Neural progenitor cell (in vitro differentiated cells): Measurements from ENCODE around the gene ZNF219. TPM values are rescaled to one million over a fixed set of nuclear protein-coding genes. Genes with fewer than 3 reads are reported as not detected.

Source experiments
- DNase-seq: peaks from one replicate; pipeline ENCODE4 v3.0.0-alpha.2; 2016; ENCODE audit warnings: low spot score
- H2AFZ ChIP-seq: fragments of 200-600 bp; sonication (generic); replicated peaks from 2 replicates; pipeline ENCODE4 v1.6.1; 2016; ENCODE audit warnings: antibody characterized with exemption
- H3F3A ChIP-seq: fragments of 200-600 bp; sonication (generic); 2 replicates; pipeline ENCODE4 v1.6.1; 2016; ENCODE audit warnings: antibody characterized with exemption, low read depth
- H3K27ac ChIP-seq: fragments of 200-600 bp; sonication (generic); 2 replicates; pipeline ENCODE4 v1.5.1; 2016; ENCODE audit warnings: mild to moderate bottlenecking
- H3K27me3 ChIP-seq: fragments of 200-600 bp; sonication (generic); 2 replicates; pipeline ENCODE4 v1.6.1; 2016; ENCODE audit warnings: mild to moderate bottlenecking, moderate library complexity
- H3K36me3 ChIP-seq: fragments of 200-600 bp; sonication (generic); 2 replicates; pipeline ENCODE4 v1.5.1; 2016
- H3K4me1 ChIP-seq: fragments of 200-600 bp; sonication (generic); 2 replicates; pipeline ENCODE4 v1.6.1; 2016; ENCODE audit warnings: mixed run types
- H3K4me2 ChIP-seq: fragments of 200-600 bp; sonication (generic); 2 replicates; pipeline ENCODE4 v1.6.1; 2016
- H3K4me3 ChIP-seq: fragments of 200-600 bp; sonication (generic); 2 replicates; pipeline ENCODE4 v1.5.1; 2016
- H3K79me2 ChIP-seq: fragments of 200-600 bp; sonication (generic); 2 replicates; pipeline ENCODE4 v1.6.1; 2016; ENCODE audit warnings: low read depth
- H3K9ac ChIP-seq: fragments of 200-600 bp; sonication (generic); 2 replicates; pipeline ENCODE4 v1.6.1; 2016
- H3K9me3 ChIP-seq: fragments of 200-600 bp; sonication (generic); 2 replicates; pipeline ENCODE4 v1.5.1; 2016; ENCODE audit warnings: low read depth
- H4K20me1 ChIP-seq: fragments of 200-600 bp; sonication (generic); 2 replicates; pipeline ENCODE4 v1.6.1; 2016; ENCODE audit warnings: low read depth
- H3K27ac Mint-ChIP-seq: 3 replicates; pipeline ENCODE4 v1.8.0; 2021; ENCODE audit warnings: mixed read lengths
- H3K27me3 Mint-ChIP-seq: 2 replicates; pipeline ENCODE4 v1.8.0; 2022; ENCODE audit warnings: low read depth, mild to moderate bottlenecking, inconsistent platforms, moderate library complexity, mixed read lengths; ENCODE audit not compliant: insufficient read depth
- H3K36me3 Mint-ChIP-seq: 3 replicates; pipeline ENCODE4 v1.8.0; 2021; ENCODE audit warnings: mixed read lengths
- H3K4me1 Mint-ChIP-seq: 3 replicates; pipeline ENCODE4 v1.8.0; 2021; ENCODE audit warnings: mixed read lengths
- H3K4me3 Mint-ChIP-seq: 3 replicates; pipeline ENCODE4 v1.8.0; 2021; ENCODE audit warnings: mild to moderate bottlenecking, moderate library complexity, mixed read lengths
- H3K9me3 Mint-ChIP-seq: 3 replicates; pipeline ENCODE4 v1.8.0; 2020; ENCODE audit warnings: mixed read lengths
- EZH2 ChIP-seq: fragments of 200-600 bp; sonication (generic); IDR thresholded peaks from 2 replicates; pipeline ENCODE4 v1.6.1; 2017; ENCODE audit warnings: antibody characterized with exemption, mild to moderate bottlenecking, moderate library complexity
- EZH2phosphoT487 ChIP-seq: fragments of 200-600 bp; sonication (generic); IDR thresholded peaks from 2 replicates; pipeline ENCODE4 v1.6.1; 2017; ENCODE audit warnings: antibody characterized with exemption
- total RNA-seq: library from RNA; depleted of rRNA; stranded (reverse); fragments of >200 nt; gene quantifications from 2 replicates; pipeline ENCODE4 v1.2.3, GENCODE V29; 2015; ENCODE audit warnings: low replicate concordance
- TF ChIP-seq, protein P1 (sequence below): fragments of 200-600 bp; sonication (generic); IDR thresholded peaks from 2 replicates; pipeline ENCODE4 v1.5.1; 2017; ENCODE audit warnings: antibody characterized with exemption, mild to moderate bottlenecking

ZNF219 gene
- total RNA-seq, 1 donor from 2014 or later: 46.2 TPM

- Mint-ChIP-seq H3K4me1 (peaks cover 44% of the 10 kb centered on the region), H3K27me3 (peaks cover 25% of the 10 kb centered on the region), H3K9me3 (peaks cover 9% of the 10 kb centered on the region), H3K36me3 (peaks cover 61% of the 10 kb centered on the region), H3K4me3 (peak overlapping the region; percentile 76), H3K27ac (peak overlapping the region; percentile 88)
- H3K27ac ChIP-seq: peak overlapping the region; percentile 53
- H3K4me1 ChIP-seq: peaks cover 17% of the 10 kb centered on the region
- no peak for TF ChIP-seq EZH2
- TF ChIP-seq, protein P1, sequence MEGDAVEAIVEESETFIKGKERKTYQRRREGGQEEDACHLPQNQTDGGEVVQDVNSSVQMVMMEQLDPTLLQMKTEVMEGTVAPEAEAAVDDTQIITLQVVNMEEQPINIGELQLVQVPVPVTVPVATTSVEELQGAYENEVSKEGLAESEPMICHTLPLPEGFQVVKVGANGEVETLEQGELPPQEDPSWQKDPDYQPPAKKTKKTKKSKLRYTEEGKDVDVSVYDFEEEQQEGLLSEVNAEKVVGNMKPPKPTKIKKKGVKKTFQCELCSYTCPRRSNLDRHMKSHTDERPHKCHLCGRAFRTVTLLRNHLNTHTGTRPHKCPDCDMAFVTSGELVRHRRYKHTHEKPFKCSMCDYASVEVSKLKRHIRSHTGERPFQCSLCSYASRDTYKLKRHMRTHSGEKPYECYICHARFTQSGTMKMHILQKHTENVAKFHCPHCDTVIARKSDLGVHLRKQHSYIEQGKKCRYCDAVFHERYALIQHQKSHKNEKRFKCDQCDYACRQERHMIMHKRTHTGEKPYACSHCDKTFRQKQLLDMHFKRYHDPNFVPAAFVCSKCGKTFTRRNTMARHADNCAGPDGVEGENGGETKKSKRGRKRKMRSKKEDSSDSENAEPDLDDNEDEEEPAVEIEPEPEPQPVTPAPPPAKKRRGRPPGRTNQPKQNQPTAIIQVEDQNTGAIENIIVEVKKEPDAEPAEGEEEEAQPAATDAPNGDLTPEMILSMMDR: no peak
- TF ChIP-seq EZH2phosphoT487: no peak
- no peaks in the 10 kb centered on the region for H3K9me3 ChIP-seq
- peaks cover 63% of the 10 kb centered on the region for H3F3A ChIP-seq
- DNase-seq: peak; percentile 86
- H3K79me2 ChIP-seq: peaks cover 30% of the 10 kb centered on the region
- no peak overlapping the region for H3K4me2 ChIP-seq
- H3K9ac ChIP-seq: no peak overlapping the region
- no peaks in the 10 kb centered on the region for H3K27me3 ChIP-seq
- H3K4me3 ChIP-seq: no peak overlapping the region
- H3K36me3 ChIP-seq: peaks cover 8% of the 10 kb centered on the region
- no peak overlapping the region for H2AFZ ChIP-seq
- peaks cover 57% of the 10 kb centered on the region for H4K20me1 ChIP-seq
These were observed 11.0 kb downstream of the ZNF219 start for GRCh38 chr14:21087294-21088091.

- TF ChIP-seq EZH2 (no peak), EZH2phosphoT487 (no peak)
- TF ChIP-seq, protein P1: no peak
These were observed 11.6 kb downstream of the ZNF219 start for GRCh38 chr14:21086908-21087293.

DNA sequence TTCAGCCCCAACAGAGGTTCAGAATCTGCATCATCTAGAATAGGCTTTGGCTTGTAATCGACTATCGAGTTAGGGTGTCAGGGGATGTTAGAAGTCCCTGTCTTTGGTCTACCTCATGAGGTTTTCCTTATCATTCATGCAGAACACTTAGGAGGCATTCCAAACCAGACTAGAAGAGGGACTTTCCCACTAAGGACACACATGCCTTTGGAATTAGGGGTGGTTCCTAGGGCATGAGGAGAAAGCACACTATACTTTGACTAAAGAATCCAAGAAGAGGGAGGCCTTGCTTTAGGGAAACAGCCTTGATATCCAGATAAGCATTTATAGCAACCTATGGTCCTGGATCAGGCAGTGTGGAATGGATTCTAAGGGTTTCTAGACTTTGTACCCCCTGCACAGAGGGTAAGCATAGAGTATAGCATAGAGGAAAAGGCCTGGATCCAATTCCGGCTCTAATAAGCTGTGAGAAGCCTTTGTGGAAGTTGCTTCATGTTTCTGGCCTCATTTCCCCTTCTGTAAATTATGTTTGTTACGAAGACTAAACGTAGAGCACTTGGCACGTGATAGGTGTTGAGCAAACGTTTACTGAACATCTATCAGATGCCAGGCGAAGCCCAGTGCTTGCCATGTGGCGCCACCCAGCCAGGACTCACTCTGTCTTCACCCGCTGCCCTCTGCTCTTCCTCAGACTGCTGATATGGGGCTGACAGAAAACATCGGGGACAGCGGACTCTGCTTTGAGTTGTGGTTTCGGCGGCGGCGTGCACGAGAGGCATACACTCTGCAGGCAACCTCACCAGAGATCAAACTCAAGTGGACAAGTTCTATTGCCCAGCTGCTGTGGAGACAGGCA is 13.2 kb downstream of the ZNF219 start:
- no peak overlapping the region for H3K27ac ChIP-seq
- no peak overlapping the region for H3K9ac ChIP-seq
- TF ChIP-seq, protein P1: no peak
- TF ChIP-seq EZH2 (no peak), EZH2phosphoT487 (no peak)
- no peak for DNase-seq
- no peak overlapping the region for H3K4me3 ChIP-seq
- peaks cover 35% of the 10 kb centered on the region for H4K20me1 ChIP-seq
- H3K4me1 ChIP-seq: peaks cover 4% of the 10 kb centered on the region
- peak overlapping the region; percentile 12 for H3K4me3 Mint-ChIP-seq
- no peak overlapping the region for H3K27ac Mint-ChIP-seq
- peaks cover 47% of the 10 kb centered on the region for H3F3A ChIP-seq
- H3K4me2 ChIP-seq: no peak overlapping the region
- H3K36me3 ChIP-seq: peaks cover 2% of the 10 kb centered on the region
- H3K79me2 ChIP-seq: peaks cover 8% of the 10 kb centered on the region
- peaks cover 34% of the 10 kb centered on the region for H3K4me1 Mint-ChIP-seq
- H3K9me3 Mint-ChIP-seq: peaks cover 9% of the 10 kb centered on the region
- H3K36me3 Mint-ChIP-seq: peaks cover 63% of the 10 kb centered on the region
- no peak overlapping the region for H2AFZ ChIP-seq
- H3K27me3 ChIP-seq: no peaks in the 10 kb centered on the region
- peaks cover 19% of the 10 kb centered on the region for H3K27me3 Mint-ChIP-seq
- H3K9me3 ChIP-seq: no peaks in the 10 kb centered on the region

More at GRCh38 chr14:21086908-21087293, 11.6 kb downstream of the ZNF219 start:
- H3K27me3 Mint-ChIP-seq: peaks cover 24% of the 10 kb centered on the region
- no peak overlapping the region for H3K4me3 ChIP-seq
- H3K9me3 Mint-ChIP-seq: peaks cover 9% of the 10 kb centered on the region
- no peaks in the 10 kb centered on the region for H3K27me3 ChIP-seq
- H3K4me1 Mint-ChIP-seq: peaks cover 42% of the 10 kb centered on the region
- H3K4me3 Mint-ChIP-seq: peak overlapping the region; percentile 11
- peaks cover 52% of the 10 kb centered on the region for H4K20me1 ChIP-seq
- H3K79me2 ChIP-seq: peaks cover 24% of the 10 kb centered on the region
- DNase-seq: no peak
- H3K9ac ChIP-seq: no peak overlapping the region
- no peak overlapping the region for H3K4me2 ChIP-seq
- H3K27ac ChIP-seq: peak overlapping the region; percentile 31
- peaks cover 12% of the 10 kb centered on the region for H3K4me1 ChIP-seq
- H3K36me3 Mint-ChIP-seq: peaks cover 65% of the 10 kb centered on the region
- peaks cover 8% of the 10 kb centered on the region for H3K36me3 ChIP-seq
- H3K27ac Mint-ChIP-seq: peak overlapping the region; percentile 34
- no peak overlapping the region for H2AFZ ChIP-seq
- no peaks in the 10 kb centered on the region for H3K9me3 ChIP-seq
- H3F3A ChIP-seq: peaks cover 60% of the 10 kb centered on the region
